Neural cell (in vitro differentiated cells): ENCODE measurements around the gene ERCC3. TPM values are rescaled to one million over a fixed set of nuclear protein-coding genes. Genes with fewer than 3 reads are reported as not detected.

Experiments used
- H2AFZ ChIP-seq: fragments of 200-600, 300-800 bp; sonication (generic), shearing (Covaris generic); 2 replicates; pipeline ENCODE4 v1.6.0; 2014; ENCODE audit warnings: low read depth, mild to moderate bottlenecking, antibody characterized with exemption, low read length, moderate library complexity
- H3F3A ChIP-seq: fragments of 200-600 bp; shearing (Covaris generic); 2 replicates; pipeline ENCODE4 v1.6.1; 2016; ENCODE audit warnings: mild to moderate bottlenecking, moderate library complexity, mixed read lengths, antibody characterized with exemption, low read length; ENCODE audit not compliant: insufficient read depth, poor library complexity, severe bottlenecking
- H3K27ac ChIP-seq: fragments of 200-600, 300-800 bp; sonication (generic), shearing (Covaris generic); 2 replicates; pipeline ENCODE4 v1.5.1; 2014; ENCODE audit warnings: mild to moderate bottlenecking, low read length, moderate library complexity
- H3K27me3 ChIP-seq: fragments of 300-800, 200-600 bp; sonication (generic), shearing (Covaris generic); 2 replicates; pipeline ENCODE4 v1.6.0; 2014; ENCODE audit warnings: mild to moderate bottlenecking, low read depth, low read length, moderate library complexity; ENCODE audit not compliant: insufficient read depth
- H3K36me3 ChIP-seq: fragments of 300-800, 200-600 bp; sonication (generic), shearing (Covaris generic); 2 replicates; pipeline ENCODE4 v1.5.1; 2014; ENCODE audit warnings: mild to moderate bottlenecking, antibody characterized with exemption, low read length, moderate library complexity; ENCODE audit not compliant: insufficient read depth
- H3K4me2 ChIP-seq: fragments of 300-800, 200-600 bp; sonication (generic), shearing (Covaris generic); 2 replicates; pipeline ENCODE4 v1.6.0; 2014; ENCODE audit warnings: mild to moderate bottlenecking, low read length
- H3K4me3 ChIP-seq: fragments of 300-800, 200-600 bp; sonication (generic), shearing (Covaris generic); 2 replicates; pipeline ENCODE4 v1.5.1; 2014; ENCODE audit warnings: mild to moderate bottlenecking, low read length, moderate library complexity
- H3K79me2 ChIP-seq: fragments of 200-600 bp; shearing (Covaris generic); replicated peaks from 2 replicates; pipeline ENCODE4 v1.6.0; 2014; ENCODE audit warnings: mild to moderate bottlenecking, low read length, moderate library complexity; ENCODE audit not compliant: insufficient read depth
- H3K9ac ChIP-seq: fragments of 300-800, 200-600 bp; sonication (generic), shearing (Covaris generic); 2 replicates; pipeline ENCODE4 v1.6.1; 2016; ENCODE audit warnings: mild to moderate bottlenecking, low read length, mixed read lengths
- H3K9me2 ChIP-seq: fragments of 200-600 bp; shearing (Covaris generic); 2 replicates; pipeline ENCODE4 v1.6.1; 2016; ENCODE audit warnings: mild to moderate bottlenecking, low read length, mixed read lengths; ENCODE audit not compliant: insufficient read depth
- H3K9me3 ChIP-seq: fragments of 200-600, 300-800 bp; sonication (generic), shearing (Covaris generic); 2 replicates; pipeline ENCODE4 v1.6.1; 2016; ENCODE audit warnings: mild to moderate bottlenecking, mixed run types, low read length, moderate library complexity, mixed read lengths
- H4K20me1 ChIP-seq: fragments of 200-600 bp; shearing (Covaris generic); 2 replicates; pipeline ENCODE4 v1.6.1; 2016; ENCODE audit warnings: mild to moderate bottlenecking, mixed run types; ENCODE audit not compliant: insufficient read depth
- CTCF ChIP-seq: fragments of 450-650 bp; IDR thresholded peaks from 2 replicates; pipeline ENCODE4 v1.5.1; 2014; ENCODE audit warnings: antibody characterized with exemption, mild to moderate bottlenecking, moderate library complexity; ENCODE audit not compliant: poor library complexity, severe bottlenecking
- EP300 ChIP-seq: fragments of 450-650 bp; conservative IDR thresholded peaks from 2 replicates; pipeline ENCODE4 v1.6.1; 2014; ENCODE audit warnings: antibody characterized with exemption, mild to moderate bottlenecking, moderate library complexity; ENCODE audit not compliant: poor library complexity, severe bottlenecking
- EZH2 ChIP-seq: fragments of 200-600, 300-800 bp; shearing (Covaris generic), sonication (generic); IDR thresholded peaks from 2 replicates; pipeline ENCODE4 v1.6.1; 2014; ENCODE audit warnings: antibody characterized with exemption, low read length, borderline replicate concordance, mild to moderate bottlenecking; ENCODE audit not compliant: insufficient read depth, poor library complexity, severe bottlenecking
- MXI1 ChIP-seq: fragments of 450-650 bp; conservative IDR thresholded peaks from 2 replicates; pipeline ENCODE4 v1.6.1; 2014; ENCODE audit warnings: antibody characterized with exemption, mild to moderate bottlenecking; ENCODE audit not compliant: poor library complexity, severe bottlenecking
- POLR2AphosphoS5 ChIP-seq: IDR thresholded peaks from 2 replicates; pipeline ENCODE4 v1.6.1; 2012
- RAD21 ChIP-seq: fragments of 450-650 bp; conservative IDR thresholded peaks from 2 replicates; pipeline ENCODE4 v1.6.1; 2014; ENCODE audit warnings: antibody characterized with exemption, mild to moderate bottlenecking, moderate library complexity
- REST ChIP-seq: IDR thresholded peaks from 2 replicates; pipeline ENCODE4 v1.6.1; 2012; ENCODE audit warnings: borderline replicate concordance
- SMC3 ChIP-seq: fragments of 450-650 bp; conservative IDR thresholded peaks from 2 replicates; pipeline ENCODE4 v1.6.1; 2014; ENCODE audit warnings: antibody characterized with exemption, mild to moderate bottlenecking, moderate library complexity; ENCODE audit not compliant: poor library complexity
- TAF1 ChIP-seq: IDR thresholded peaks from 2 replicates; pipeline ENCODE4 v1.6.1; 2012; ENCODE audit warnings: low read depth
- polyA plus RNA-seq: library from polyadenylated mRNA; depleted of rRNA; stranded (reverse); fragments of >200 nt; gene quantifications from 2 replicates; pipeline ENCODE4 v1.2.3, GENCODE V29; 2014

The ERCC3 gene
- polyA plus RNA-seq, 1 donor from 2014 or later = 112 TPM

- Histone ChIP-seq H3K79me2 (peaks cover 22% of the 10 kb centered on the region), H3K9me3 (no peaks in the 10 kb centered on the region), H3K27me3 (no peaks in the 10 kb centered on the region), H3K4me3 (no peak overlapping the region), H2AFZ (no peak overlapping the region), H3K9me2 (no peaks in the 10 kb centered on the region), H3K36me3 (peaks cover 2% of the 10 kb centered on the region), H3F3A (no peaks in the 10 kb centered on the region), H3K4me2 (no peak overlapping the region), H4K20me1 (no peaks in the 10 kb centered on the region), H3K9ac (no peak overlapping the region), H3K27ac (no peak overlapping the region)
- no peak for TF ChIP-seq RAD21
- TF ChIP-seq SMC3 = no peak
- no peak for TF ChIP-seq TAF1
- TF ChIP-seq EZH2 = no peak
- TF ChIP-seq CTCF = no peak
- TF ChIP-seq EP300 = no peak
- TF ChIP-seq POLR2AphosphoS5 = no peak
- no peak for TF ChIP-seq MXI1
- TF ChIP-seq REST = no peak
Observed at GRCh38 chr2:127342101-127342500, 48.2 kb upstream of the ERCC3 start.

GRCh38 chr2:127332335-127332734 is 38.4 kb upstream of the ERCC3 start:
- no peak overlapping the region for H3K4me2 ChIP-seq
- no peaks in the 10 kb centered on the region for H3F3A ChIP-seq
- H3K9me3 ChIP-seq = no peaks in the 10 kb centered on the region
- H3K4me3 ChIP-seq = no peak overlapping the region
- H4K20me1 ChIP-seq = no peaks in the 10 kb centered on the region
- H3K36me3 ChIP-seq = peaks cover 3% of the 10 kb centered on the region
- no peaks in the 10 kb centered on the region for H3K79me2 ChIP-seq
- H3K27me3 ChIP-seq = no peaks in the 10 kb centered on the region
- H3K9ac ChIP-seq = no peak overlapping the region
- H3K9me2 ChIP-seq = no peaks in the 10 kb centered on the region
- TF ChIP-seq SMC3 (no peak), REST (no peak), EP300 (no peak), MXI1 (no peak), EZH2 (no peak), TAF1 (no peak), CTCF (no peak)
- H3K27ac ChIP-seq = no peak overlapping the region
- H2AFZ ChIP-seq = no peak overlapping the region
